GM23338 (cell line): ENCODE measurements around the gene CDH18. TPM values are rescaled to one million over a fixed set of nuclear protein-coding genes. Genes with fewer than 3 reads are reported as not detected.

ENCODE experiments used
- ATAC-seq: fragments of 200-7000 bp; cut with Tn5 transposase; 3 replicates; pipeline ENCODE4 v1.9.1; 2020
- DNase-seq: peaks from one replicate; pipeline ENCODE4 v3.0.0-alpha.2; 2015; ENCODE audit warnings: low spot score
- H2AFZ ChIP-seq: fragments of 200-600 bp; sonication (generic); 2 replicates; pipeline ENCODE4 v1.8.0; 2016; ENCODE audit warnings: antibody characterized with exemption, mild to moderate bottlenecking, moderate library complexity
- H3F3A ChIP-seq: fragments of 200-600 bp; sonication (generic); replicated peaks from 2 replicates; pipeline ENCODE4 v1.8.0; 2017; ENCODE audit warnings: antibody characterized with exemption, mixed run types, low read depth
- H3K27ac ChIP-seq: fragments of 200-600 bp; sonication (generic); 2 replicates; pipeline ENCODE4 v1.6.1; 2016; ENCODE audit warnings: low read depth
- H3K27me3 ChIP-seq: fragments of 200-600 bp; sonication (generic); 2 replicates; pipeline ENCODE4 v1.8.0; 2016; ENCODE audit warnings: mild to moderate bottlenecking, mixed run types, moderate library complexity; ENCODE audit not compliant: insufficient read depth
- H3K36me3 ChIP-seq: fragments of 200-600 bp; sonication (generic); 2 replicates; pipeline ENCODE4 v1.8.0; 2016; ENCODE audit warnings: mild to moderate bottlenecking; ENCODE audit not compliant: insufficient read depth
- H3K4me1 ChIP-seq: fragments of 200-600 bp; sonication (generic); 2 replicates; pipeline ENCODE4 v1.8.0; 2016; ENCODE audit warnings: mild to moderate bottlenecking, moderate library complexity; ENCODE audit not compliant: insufficient read depth
- H3K4me2 ChIP-seq: fragments of 200-600 bp; sonication (generic); 2 replicates; pipeline ENCODE4 v1.7.1; 2017; ENCODE audit warnings: mixed run types
- H3K4me3 ChIP-seq: fragments of 200-600 bp; sonication (generic); 2 replicates; pipeline ENCODE4 v1.6.1; 2016; ENCODE audit warnings: mixed run types
- H3K79me2 ChIP-seq: fragments of 200-600 bp; sonication (generic); replicated peaks from 2 replicates; pipeline ENCODE4 v1.8.0; 2017; ENCODE audit warnings: mild to moderate bottlenecking; ENCODE audit not compliant: insufficient read depth
- H3K9me2 ChIP-seq: fragments of 200-600 bp; sonication (generic); 2 replicates; pipeline ENCODE4 v1.8.0; 2017; ENCODE audit not compliant: insufficient read depth
- H4K20me1 ChIP-seq: fragments of 200-600 bp; sonication (generic); replicated peaks from 2 replicates; pipeline ENCODE4 v1.8.0; 2017; ENCODE audit warnings: mild to moderate bottlenecking; ENCODE audit not compliant: insufficient read depth
- H3K27ac Mint-ChIP-seq: 2 replicates; pipeline ENCODE4 v1.8.0; 2020; ENCODE audit warnings: inconsistent platforms, mild to moderate bottlenecking, moderate library complexity, mixed read lengths
- H3K27me3 Mint-ChIP-seq: 3 replicates; pipeline ENCODE4 v1.8.0; 2022; ENCODE audit warnings: low read depth, mild to moderate bottlenecking, moderate library complexity, mixed read lengths, inconsistent platforms; ENCODE audit not compliant: insufficient read depth, poor library complexity
- H3K36me3 Mint-ChIP-seq: 3 replicates; pipeline ENCODE4 v1.8.0; 2021; ENCODE audit warnings: low read depth, mild to moderate bottlenecking, inconsistent platforms, moderate library complexity, mixed read lengths
- H3K4me1 Mint-ChIP-seq: 3 replicates; pipeline ENCODE4 v1.8.0; 2020; ENCODE audit warnings: mild to moderate bottlenecking, inconsistent platforms, mixed read lengths
- H3K4me3 Mint-ChIP-seq: 3 replicates; pipeline ENCODE4 v1.8.0; 2021; ENCODE audit warnings: moderate library complexity, mild to moderate bottlenecking, inconsistent platforms, mixed read lengths
- H3K9me3 Mint-ChIP-seq: 3 replicates; pipeline ENCODE4 v1.8.0; 2020; ENCODE audit warnings: moderate library complexity, mild to moderate bottlenecking, inconsistent platforms, mixed read lengths
- CREB1 ChIP-seq: fragments of 250-450 bp; sonication (Bioruptor Pico); IDR thresholded peaks from 2 replicates; pipeline ENCODE4 v1.5.0; 2020; ENCODE audit warnings: low read depth, mild to moderate bottlenecking, moderate library complexity
- EZH2 ChIP-seq: fragments of 200-600 bp; sonication (generic); IDR thresholded peaks from one replicate; pipeline ENCODE4 v1.8.0; 2017; ENCODE audit warnings: antibody characterized with exemption, mild to moderate bottlenecking, low read depth; ENCODE audit not compliant: unreplicated experiment
- EZH2phosphoT487 ChIP-seq: fragments of 200-600 bp; sonication (generic); IDR thresholded peaks from one replicate; pipeline ENCODE4 v1.8.1; 2018; ENCODE audit warnings: antibody characterized with exemption; ENCODE audit not compliant: unreplicated experiment
- JUNB ChIP-seq: IDR thresholded peaks from one replicate; pipeline ENCODE4 v1.6.1; 2016; ENCODE audit warnings: antibody characterized with exemption; ENCODE audit not compliant: unreplicated experiment
- NANOG ChIP-seq: IDR thresholded peaks from 2 replicates; pipeline ENCODE4 v1.6.1; 2016; ENCODE audit warnings: antibody characterized with exemption, borderline replicate concordance
- POLR2AphosphoS5 ChIP-seq: IDR thresholded peaks from 2 replicates; pipeline ENCODE4 v1.6.1; 2016; ENCODE audit warnings: antibody characterized with exemption, low read depth
- STAT1 ChIP-seq: IDR thresholded peaks from one replicate; pipeline ENCODE4 v1.6.1; 2016; ENCODE audit warnings: antibody characterized with exemption; ENCODE audit not compliant: unreplicated experiment
- ZNF114 ChIP-seq: fragments of 250-450 bp; sonication (Bioruptor Pico); IDR thresholded peaks from 2 replicates; pipeline ENCODE4 v1.5.0; 2020; ENCODE audit warnings: mild to moderate bottlenecking, moderate library complexity
- ZNF331 ChIP-seq: fragments of 250-450 bp; sonication (Bioruptor Pico); IDR thresholded peaks from 2 replicates; pipeline ENCODE4 v1.5.0; 2020; ENCODE audit warnings: low read depth, mild to moderate bottlenecking, moderate library complexity
- polyA plus RNA-seq: library from polyadenylated mRNA; unstranded; fragments of >200 nt; fragmentation: Nextera tagmentation; extraction: Ambion mirVana; gene quantifications from 2 replicates; pipeline ENCODE4 v1.2.1, GENCODE V29; 2016
- total RNA-seq: library from RNA; depleted of rRNA; stranded (reverse); fragments of >200 nt; shearing (Covaris generic); gene quantifications from 2 replicates; pipeline ENCODE4 v1.2.3, GENCODE V29; 2014
- TF ChIP-seq, protein P1 (sequence below), 2 experiments: fragments of 200-600 bp in 1 of 2; sonication (generic) in 1 of 2; conservative IDR thresholded peaks; 2 replicates each; pipeline versions ENCODE4 v1.5.1 to v1.6.1; 2016 to 2017; ENCODE audit warnings: antibody characterized with exemption in 2 of 2, low read depth in 2 of 2, mild to moderate bottlenecking in 2 of 2, moderate library complexity in 1 of 2
- TF ChIP-seq, protein P2 (sequence below): fragments of 250-450 bp; sonication (Bioruptor Pico); IDR thresholded peaks from 2 replicates; pipeline ENCODE4 v1.5.0; 2020; ENCODE audit warnings: mild to moderate bottlenecking, moderate library complexity
- TF ChIP-seq, protein P3 (sequence below): IDR thresholded peaks from one replicate; pipeline ENCODE4 v1.6.1; 2018; ENCODE audit warnings: antibody characterized with exemption; ENCODE audit not compliant: unreplicated experiment
- TF ChIP-seq, protein P4 (sequence below): IDR thresholded peaks from 2 replicates; pipeline ENCODE4 v1.6.1; 2016; ENCODE audit warnings: antibody characterized with exemption

CDH18 gene
- total and polyA plus RNA-seq, 2 experiments from 2014 or later: 1.3 TPM; not detected in 1

DNA sequence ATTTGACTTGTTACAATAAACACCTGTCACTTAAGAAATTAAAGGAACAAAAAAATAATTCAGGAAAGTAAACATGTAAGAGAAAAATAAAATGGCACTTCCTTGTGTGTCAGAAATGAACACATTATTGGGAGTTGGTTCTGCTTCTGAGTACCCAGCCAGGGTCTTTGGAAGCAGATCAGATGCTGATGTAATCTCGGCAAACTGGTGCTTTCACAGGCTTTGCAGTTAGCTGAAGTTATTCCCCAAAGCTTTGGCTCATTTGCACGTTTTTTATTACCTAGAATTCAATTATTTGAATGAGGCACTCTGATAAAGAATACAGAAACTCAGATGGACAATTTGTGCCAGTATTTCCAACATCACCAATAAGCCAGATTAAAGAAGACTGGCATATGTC, 10.9 kb downstream of the CDH18 start:
- TF ChIP-seq ZNF114 (CRISPR knock-in tag) (no peak), CREB1 (CRISPR knock-in tag) (no peak), JUNB (no peak), ZNF331 (CRISPR knock-in tag) (no peak), POLR2AphosphoS5 (no peak), STAT1 (no peak), EZH2 (no peak), NANOG (no peak), EZH2phosphoT487 (no peak)
- TF ChIP-seq, protein P1, sequence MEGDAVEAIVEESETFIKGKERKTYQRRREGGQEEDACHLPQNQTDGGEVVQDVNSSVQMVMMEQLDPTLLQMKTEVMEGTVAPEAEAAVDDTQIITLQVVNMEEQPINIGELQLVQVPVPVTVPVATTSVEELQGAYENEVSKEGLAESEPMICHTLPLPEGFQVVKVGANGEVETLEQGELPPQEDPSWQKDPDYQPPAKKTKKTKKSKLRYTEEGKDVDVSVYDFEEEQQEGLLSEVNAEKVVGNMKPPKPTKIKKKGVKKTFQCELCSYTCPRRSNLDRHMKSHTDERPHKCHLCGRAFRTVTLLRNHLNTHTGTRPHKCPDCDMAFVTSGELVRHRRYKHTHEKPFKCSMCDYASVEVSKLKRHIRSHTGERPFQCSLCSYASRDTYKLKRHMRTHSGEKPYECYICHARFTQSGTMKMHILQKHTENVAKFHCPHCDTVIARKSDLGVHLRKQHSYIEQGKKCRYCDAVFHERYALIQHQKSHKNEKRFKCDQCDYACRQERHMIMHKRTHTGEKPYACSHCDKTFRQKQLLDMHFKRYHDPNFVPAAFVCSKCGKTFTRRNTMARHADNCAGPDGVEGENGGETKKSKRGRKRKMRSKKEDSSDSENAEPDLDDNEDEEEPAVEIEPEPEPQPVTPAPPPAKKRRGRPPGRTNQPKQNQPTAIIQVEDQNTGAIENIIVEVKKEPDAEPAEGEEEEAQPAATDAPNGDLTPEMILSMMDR (conservative IDR thresholded peaks at IDR 0.05; ENCODE audit: low read depth in 2 of 2): no peak
- TF ChIP-seq, protein P2, sequence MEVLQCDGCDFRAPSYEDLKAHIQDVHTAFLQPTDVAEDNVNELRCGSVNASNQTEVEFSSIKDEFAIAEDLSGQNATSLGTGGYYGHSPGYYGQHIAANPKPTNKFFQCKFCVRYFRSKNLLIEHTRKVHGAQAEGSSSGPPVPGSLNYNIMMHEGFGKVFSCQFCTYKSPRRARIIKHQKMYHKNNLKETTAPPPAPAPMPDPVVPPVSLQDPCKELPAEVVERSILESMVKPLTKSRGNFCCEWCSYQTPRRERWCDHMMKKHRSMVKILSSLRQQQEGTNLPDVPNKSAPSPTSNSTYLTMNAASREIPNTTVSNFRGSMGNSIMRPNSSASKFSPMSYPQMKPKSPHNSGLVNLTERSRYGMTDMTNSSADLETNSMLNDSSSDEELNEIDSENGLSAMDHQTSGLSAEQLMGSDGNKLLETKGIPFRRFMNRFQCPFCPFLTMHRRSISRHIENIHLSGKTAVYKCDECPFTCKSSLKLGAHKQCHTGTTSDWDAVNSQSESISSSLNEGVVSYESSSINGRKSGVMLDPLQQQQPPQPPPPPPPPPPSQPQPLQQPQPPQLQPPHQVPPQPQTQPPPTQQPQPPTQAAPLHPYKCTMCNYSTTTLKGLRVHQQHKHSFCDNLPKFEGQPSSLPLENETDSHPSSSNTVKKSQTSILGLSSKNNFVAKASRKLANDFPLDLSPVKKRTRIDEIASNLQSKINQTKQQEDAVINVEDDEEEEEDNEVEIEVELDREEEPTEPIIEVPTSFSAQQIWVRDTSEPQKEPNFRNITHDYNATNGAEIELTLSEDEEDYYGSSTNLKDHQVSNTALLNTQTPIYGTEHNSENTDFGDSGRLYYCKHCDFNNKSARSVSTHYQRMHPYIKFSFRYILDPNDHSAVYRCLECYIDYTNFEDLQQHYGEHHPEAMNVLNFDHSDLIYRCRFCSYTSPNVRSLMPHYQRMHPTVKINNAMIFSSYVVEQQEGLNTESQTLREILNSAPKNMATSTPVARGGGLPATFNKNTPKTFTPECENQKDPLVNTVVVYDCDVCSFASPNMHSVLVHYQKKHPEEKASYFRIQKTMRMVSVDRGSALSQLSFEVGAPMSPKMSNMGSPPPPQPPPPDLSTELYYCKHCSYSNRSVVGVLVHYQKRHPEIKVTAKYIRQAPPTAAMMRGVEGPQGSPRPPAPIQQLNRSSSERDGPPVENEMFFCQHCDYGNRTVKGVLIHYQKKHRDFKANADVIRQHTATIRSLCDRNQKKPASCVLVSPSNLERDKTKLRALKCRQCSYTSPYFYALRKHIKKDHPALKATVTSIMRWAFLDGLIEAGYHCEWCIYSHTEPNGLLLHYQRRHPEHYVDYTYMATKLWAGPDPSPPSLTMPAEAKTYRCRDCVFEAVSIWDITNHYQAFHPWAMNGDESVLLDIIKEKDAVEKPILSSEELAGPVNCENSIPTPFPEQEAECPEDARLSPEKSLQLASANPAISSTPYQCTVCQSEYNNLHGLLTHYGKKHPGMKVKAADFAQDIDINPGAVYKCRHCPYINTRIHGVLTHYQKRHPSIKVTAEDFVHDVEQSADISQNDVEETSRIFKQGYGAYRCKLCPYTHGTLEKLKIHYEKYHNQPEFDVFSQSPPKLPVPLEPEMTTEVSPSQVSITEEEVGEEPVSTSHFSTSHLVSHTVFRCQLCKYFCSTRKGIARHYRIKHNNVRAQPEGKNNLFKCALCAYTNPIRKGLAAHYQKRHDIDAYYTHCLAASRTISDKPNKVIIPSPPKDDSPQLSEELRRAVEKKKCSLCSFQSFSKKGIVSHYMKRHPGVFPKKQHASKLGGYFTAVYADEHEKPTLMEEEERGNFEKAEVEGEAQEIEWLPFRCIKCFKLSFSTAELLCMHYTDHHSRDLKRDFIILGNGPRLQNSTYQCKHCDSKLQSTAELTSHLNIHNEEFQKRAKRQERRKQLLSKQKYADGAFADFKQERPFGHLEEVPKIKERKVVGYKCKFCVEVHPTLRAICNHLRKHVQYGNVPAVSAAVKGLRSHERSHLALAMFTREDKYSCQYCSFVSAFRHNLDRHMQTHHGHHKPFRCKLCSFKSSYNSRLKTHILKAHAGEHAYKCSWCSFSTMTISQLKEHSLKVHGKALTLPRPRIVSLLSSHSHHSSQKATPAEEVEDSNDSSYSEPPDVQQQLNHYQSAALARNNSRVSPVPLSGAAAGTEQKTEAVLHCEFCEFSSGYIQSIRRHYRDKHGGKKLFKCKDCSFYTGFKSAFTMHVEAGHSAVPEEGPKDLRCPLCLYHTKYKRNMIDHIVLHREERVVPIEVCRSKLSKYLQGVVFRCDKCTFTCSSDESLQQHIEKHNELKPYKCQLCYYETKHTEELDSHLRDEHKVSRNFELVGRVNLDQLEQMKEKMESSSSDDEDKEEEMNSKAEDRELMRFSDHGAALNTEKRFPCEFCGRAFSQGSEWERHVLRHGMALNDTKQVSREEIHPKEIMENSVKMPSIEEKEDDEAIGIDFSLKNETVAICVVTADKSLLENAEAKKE (CRISPR knock-in tag): no peak
- TF ChIP-seq, protein P3, sequence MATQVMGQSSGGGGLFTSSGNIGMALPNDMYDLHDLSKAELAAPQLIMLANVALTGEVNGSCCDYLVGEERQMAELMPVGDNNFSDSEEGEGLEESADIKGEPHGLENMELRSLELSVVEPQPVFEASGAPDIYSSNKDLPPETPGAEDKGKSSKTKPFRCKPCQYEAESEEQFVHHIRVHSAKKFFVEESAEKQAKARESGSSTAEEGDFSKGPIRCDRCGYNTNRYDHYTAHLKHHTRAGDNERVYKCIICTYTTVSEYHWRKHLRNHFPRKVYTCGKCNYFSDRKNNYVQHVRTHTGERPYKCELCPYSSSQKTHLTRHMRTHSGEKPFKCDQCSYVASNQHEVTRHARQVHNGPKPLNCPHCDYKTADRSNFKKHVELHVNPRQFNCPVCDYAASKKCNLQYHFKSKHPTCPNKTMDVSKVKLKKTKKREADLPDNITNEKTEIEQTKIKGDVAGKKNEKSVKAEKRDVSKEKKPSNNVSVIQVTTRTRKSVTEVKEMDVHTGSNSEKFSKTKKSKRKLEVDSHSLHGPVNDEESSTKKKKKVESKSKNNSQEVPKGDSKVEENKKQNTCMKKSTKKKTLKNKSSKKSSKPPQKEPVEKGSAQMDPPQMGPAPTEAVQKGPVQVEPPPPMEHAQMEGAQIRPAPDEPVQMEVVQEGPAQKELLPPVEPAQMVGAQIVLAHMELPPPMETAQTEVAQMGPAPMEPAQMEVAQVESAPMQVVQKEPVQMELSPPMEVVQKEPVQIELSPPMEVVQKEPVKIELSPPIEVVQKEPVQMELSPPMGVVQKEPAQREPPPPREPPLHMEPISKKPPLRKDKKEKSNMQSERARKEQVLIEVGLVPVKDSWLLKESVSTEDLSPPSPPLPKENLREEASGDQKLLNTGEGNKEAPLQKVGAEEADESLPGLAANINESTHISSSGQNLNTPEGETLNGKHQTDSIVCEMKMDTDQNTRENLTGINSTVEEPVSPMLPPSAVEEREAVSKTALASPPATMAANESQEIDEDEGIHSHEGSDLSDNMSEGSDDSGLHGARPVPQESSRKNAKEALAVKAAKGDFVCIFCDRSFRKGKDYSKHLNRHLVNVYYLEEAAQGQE: no peak
- TF ChIP-seq, protein P4, sequence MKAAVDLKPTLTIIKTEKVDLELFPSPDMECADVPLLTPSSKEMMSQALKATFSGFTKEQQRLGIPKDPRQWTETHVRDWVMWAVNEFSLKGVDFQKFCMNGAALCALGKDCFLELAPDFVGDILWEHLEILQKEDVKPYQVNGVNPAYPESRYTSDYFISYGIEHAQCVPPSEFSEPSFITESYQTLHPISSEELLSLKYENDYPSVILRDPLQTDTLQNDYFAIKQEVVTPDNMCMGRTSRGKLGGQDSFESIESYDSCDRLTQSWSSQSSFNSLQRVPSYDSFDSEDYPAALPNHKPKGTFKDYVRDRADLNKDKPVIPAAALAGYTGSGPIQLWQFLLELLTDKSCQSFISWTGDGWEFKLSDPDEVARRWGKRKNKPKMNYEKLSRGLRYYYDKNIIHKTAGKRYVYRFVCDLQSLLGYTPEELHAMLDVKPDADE: no peak
- Histone ChIP-seq H3K79me2 (no peaks in the 10 kb centered on the region), H2AFZ (no peak overlapping the region), H3K36me3 (no peaks in the 10 kb centered on the region), H3K27ac (no peak overlapping the region), H3K4me1 (no peaks in the 10 kb centered on the region), H3K9me2 (no peaks in the 10 kb centered on the region), H4K20me1 (no peaks in the 10 kb centered on the region), H3F3A (no peaks in the 10 kb centered on the region), H3K4me2 (no peak overlapping the region), H3K4me3 (no peak overlapping the region), H3K27me3 (no peaks in the 10 kb centered on the region)
- H3K27me3 Mint-ChIP-seq: no peaks in the 10 kb centered on the region
- ATAC-seq (no peak), DNase-seq (no peak)
- no peaks in the 10 kb centered on the region for H3K4me1 Mint-ChIP-seq
- no peak overlapping the region for H3K4me3 Mint-ChIP-seq
- H3K36me3 Mint-ChIP-seq: no peaks in the 10 kb centered on the region
- no peaks in the 10 kb centered on the region for H3K9me3 Mint-ChIP-seq
- no peak overlapping the region for H3K27ac Mint-ChIP-seq
